HG03558 (cell line): ENCODE data around the gene FARS2.

ENCODE experiments used
- ATAC-seq: cut with Tn5 transposase; IDR thresholded peaks from one replicate; pipeline ENCODE4 v1.9.1; 2021; ENCODE audit warnings: moderate number of reproducible peaks; ENCODE audit not compliant: unreplicated experiment; ENCODE audit errors: extremely low read depth

Gene FARS2

GRCh38 chr6:5730585-5731263 is 469.4 kb downstream of the FARS2 start:
- ATAC-seq: no peak

DNA sequence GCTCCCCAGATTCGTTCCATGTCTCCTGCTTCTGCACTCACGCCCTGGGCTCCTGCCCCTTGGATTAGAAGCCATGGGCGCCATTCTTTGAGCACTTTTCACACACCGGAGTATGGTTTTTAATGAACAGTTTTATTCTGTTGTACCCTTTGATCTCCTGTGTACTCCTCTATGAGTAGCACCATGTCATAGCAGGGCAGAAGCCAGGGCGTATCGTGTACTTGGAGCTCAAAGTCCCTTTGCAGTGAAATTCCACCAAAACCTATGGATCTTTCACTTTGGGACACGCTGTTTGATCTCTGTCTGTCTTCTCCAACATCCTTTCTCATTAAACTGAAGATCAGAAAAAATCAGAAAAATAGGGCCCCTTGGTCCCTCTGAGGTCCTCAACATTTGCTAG is 470.1 kb downstream of the FARS2 start:
- no peak for ATAC-seq

GRCh38 chr6:5732496-5732895 is 471.2 kb downstream of the FARS2 start:
- ATAC-seq: no peak

GRCh38 chr6:5736016-5736738 is 474.9 kb downstream of the FARS2 start:
- no peak for ATAC-seq

DNA sequence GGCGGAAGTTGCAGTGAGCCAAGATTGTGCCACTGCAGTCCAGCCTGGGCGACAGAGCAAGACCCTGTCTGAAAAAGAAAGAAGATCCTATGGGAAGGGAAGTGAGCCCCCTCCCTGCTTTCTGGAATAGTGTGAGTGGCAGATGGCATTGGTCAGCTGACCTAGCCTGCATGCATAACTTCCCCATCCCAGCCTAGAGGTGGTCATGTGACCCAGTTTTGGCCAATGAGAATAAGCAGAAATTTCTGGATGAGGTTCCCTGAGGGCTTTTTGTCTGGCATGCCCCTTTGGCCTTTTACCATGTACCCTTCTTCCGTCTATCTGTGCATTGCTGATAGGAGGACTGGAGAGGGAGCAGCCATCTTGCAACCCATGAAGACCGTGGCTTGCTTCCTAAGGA is 476.1 kb downstream of the FARS2 start:
- no peak for ATAC-seq

- ATAC-seq: no peak
Observed at GRCh38 chr6:5738211-5738610, 476.9 kb downstream of the FARS2 start.

- no peak for ATAC-seq
Observed at GRCh38 chr6:5744497-5744896, 483.2 kb downstream of the FARS2 start.

DNA sequence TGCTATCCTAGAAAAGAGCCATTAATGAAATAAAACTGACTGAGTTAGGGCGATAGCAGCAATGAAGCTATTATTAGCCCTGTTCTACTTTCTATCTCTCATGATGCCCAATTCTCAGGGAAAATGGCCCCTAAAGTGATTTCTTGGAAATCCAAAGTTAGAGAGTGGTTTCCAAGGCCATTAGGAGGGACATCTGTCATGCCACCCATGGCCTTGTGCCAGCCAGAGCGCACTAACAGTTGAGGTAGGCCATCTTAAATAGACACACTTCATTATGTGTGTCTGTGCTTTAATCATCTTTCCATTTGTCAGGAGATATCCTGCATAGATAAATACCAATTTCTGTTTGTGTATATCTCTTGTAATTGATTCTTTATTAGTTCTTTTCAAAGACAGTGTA is 483.8 kb downstream of the FARS2 start:
- no peak for ATAC-seq

DNA sequence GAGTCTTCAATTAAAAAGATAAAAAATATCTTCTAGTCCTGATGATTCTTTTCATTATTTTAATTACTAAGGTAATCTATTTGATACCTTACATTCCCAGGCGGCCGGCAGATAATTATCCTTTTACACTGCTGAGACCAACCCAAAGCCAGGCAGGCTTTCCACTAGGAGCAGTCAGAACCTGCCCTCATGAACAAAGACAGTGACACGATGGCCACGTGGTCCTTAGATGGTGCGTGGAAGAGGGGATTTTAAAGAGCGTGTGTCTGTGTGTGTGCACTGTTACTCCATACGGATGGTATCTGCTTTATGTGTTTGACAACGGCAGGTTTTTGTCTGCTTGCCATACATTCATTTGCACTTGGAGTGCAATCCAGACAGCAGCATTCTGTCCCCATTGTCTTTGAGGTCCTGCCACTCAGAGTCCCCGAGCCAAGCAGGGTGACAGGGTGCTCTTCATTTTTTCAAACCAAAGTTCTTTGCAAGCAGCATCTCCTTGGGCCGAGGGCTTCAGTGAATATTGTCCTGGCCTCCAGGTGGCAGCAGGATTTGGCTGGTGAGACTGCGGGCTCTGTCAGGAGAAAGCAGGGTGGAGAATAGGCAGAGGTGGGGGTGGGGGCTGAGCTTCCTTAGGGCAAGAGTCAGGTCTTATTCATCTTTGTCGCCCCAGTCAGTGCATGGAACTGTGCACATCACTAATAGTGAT is 484.9 kb downstream of the FARS2 start:
- no peak for ATAC-seq

DNA sequence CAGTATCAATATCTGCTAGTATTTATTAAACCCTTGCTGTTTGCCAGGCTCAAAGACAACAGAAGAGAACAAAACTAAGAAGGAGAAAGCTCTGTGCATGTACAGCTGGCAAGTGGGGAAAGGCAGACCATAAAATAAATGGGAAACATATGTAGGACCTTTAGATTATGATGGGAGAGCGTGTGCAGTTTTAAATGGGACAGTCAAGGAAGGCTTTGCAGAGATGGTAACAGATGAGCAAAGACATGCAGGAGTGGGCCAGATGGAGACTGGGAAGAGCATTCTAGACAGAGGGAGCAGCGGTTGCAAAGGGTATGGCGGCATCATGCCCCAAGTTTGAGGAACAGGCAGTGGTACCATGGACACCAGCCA is 485.4 kb downstream of the FARS2 start:
- no peak for ATAC-seq

- no peak for ATAC-seq
Observed at GRCh38 chr6:5747379-5747778, 486.1 kb downstream of the FARS2 start.

DNA sequence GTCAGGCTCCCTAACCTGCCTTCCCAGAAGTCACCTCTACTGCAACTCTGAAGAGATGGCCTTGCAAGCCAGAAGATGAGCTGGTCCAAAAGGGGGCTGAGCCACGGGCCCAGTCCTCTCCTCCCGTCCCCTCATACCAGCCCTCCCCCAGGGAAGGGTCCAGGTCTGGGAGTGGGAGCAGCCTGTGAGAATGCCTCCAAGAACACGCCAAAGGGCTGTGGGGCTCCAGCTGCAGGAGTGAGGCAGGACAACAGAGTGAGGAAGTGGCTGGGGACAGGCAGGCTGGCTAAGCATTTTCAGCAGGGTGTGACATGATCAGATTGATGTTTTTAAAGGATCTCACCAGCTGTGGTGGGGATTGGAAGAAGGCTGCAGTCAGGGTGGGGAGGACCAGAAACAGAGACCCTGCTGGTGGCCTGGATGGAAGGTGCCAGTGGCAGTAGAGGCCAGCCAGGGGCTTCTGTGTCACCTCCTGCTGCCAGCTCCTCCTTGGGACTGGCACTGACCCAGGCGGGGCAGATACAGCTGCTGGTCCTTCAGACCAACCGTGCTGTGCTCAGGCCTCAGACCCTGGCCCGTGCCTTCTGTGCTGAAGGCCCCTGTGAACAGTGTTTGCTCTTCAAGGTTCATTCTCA is 487.8 kb downstream of the FARS2 start:
- ATAC-seq: no peak

DNA sequence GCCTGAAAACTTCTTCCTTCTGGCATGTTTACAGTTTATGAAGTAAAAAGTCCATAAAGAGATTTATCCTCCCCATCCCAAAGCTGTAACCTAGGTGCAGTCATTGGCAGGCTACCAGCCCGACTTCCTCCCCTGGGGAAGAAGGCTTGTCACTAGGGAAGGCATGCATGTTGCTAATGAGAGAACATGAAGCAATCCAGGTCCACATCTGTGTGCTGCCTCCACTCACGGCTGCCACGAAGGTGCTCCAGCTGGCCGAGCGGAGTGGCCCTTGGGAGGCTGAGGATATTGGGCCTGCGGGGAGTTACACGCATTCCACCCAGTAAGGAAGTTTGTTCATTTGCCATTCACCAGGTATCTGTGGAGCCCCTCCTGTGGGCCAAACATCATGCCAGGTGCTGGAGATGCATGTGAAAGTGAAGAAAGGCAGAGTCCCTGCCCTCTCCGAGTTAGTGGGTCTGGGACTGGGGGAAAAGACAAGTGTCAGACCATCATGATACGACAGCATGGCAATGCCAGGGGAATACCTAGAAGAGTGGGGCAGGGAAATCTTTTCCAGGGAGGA is 488.4 kb downstream of the FARS2 start:
- no peak for ATAC-seq

DNA sequence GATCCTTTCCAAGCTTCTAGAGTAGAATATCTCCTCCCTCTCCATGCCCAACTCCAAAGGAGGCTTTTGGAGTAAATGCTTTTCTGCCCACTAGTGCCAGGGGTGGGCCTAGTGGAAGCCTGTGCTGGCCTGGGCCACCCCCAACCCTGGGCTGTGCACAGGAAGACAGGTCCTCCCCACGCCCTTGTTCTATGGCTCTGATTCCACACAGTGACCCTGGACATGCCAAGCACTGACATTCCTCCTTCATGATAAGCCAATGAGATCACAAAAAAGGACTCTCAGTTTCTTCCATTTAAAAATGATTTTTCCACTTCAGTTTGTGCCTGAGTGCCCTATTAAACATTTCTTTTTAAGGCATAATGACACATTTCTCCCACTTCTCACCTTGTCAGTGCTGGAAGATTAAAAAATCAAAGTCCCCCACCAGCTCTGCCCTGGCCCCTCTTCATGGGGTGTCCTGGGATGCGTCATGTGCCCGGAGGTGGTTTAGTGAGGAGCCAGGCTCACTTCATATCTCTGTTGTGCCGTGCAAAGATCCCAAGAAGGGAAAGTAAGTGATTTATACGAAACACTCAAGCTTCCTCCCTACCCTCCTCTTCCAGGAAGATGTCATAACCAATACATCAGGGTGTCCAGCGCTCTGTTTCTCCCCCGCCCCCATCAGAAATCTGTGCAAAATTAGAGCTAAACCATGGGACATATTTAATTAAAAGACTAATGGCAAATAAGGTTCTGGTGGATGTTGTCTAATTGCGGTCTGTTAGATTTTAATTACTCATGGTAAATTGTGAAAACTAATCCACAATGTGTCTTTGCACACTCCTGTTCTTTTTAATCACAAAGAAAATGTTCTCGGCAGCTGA is 490.4 kb downstream of the FARS2 start:
- ATAC-seq: no peak

DNA sequence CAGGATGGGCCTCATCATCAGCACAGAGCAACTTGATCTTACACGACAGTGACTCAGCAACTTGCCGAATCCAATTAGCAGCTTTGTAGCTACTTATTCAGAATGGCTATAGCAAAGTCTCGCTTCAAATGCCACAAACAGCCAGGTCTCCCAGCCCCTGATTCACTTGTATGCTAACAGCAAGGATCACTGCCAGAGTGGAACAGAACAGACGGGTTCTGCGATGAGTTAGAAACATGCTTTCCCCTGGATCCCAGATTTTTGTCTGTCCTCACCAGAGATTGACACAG is 491.0 kb downstream of the FARS2 start:
- no peak for ATAC-seq

GRCh38 chr6:5753209-5753608 is 491.9 kb downstream of the FARS2 start:
- no peak for ATAC-seq

GRCh38 chr6:5754904-5755303 is 493.6 kb downstream of the FARS2 start:
- no peak for ATAC-seq

DNA sequence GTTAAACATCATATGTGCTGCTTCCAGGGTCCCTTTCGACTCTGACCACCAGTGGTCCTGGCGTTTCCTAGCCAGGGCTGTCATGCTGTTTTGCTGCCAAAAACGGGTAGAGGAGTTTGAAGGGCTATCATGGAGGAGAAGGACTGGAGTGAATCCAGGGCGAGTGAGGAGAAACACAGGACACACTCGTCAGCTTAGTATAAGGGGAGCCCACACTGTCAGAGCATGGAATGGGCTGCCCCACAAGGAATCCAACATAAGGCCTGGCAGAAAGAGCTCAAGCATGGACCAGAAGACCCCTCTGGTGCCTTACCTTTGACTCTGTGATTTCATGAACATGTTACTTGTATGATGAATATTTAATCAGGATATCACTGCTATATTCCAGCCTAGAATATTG is 498.3 kb downstream of the FARS2 start:
- ATAC-seq: no peak

GRCh38 chr6:5761370-5761769 is 500.1 kb downstream of the FARS2 start:
- no peak for ATAC-seq

DNA sequence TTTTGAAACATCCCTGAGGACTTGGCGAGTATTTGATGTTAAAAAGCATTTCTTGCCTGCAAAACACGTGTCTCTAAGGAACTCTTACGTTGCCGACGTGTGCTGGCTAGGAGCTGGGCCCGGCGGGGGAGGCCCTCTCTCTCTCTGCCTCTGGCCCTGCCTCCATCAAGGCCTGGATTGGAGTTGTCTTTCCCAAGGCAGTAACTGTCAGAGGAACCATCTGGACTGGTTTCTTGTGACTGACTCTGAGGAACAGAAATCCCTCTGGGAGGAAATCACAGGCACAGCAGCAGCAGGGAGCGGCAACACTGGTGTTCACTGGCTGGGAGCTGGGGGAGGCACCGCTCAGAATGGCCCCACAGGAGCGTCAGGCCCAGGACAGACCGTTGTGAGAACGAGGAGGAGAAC is 501.3 kb downstream of the FARS2 start:
- no peak for ATAC-seq
